GM18519 (cell line): ENCODE data around the gene FHIP2A.
A peak's percentile ranks its signal among the peaks of the same experiment; 100 is the strongest.
"Not testable (repeated sequence)": the region's sequence is repeated elsewhere in the genome, so short reads cannot be mapped to it uniquely, and the experiment has no call there.

Experiments
- ATAC-seq: cut with Tn5 transposase; IDR thresholded peaks from one replicate; pipeline ENCODE4 v1.9.1; 2021; ENCODE audit warnings: mild to moderate bottlenecking, moderate library complexity; ENCODE audit not compliant: unreplicated experiment, low FRiP score

FHIP2A gene

GRCh38 chr10:114811862-114812261 lies 9.7 kb upstream of the FHIP2A start:
- ATAC-seq, result no peak

GRCh38 chr10:114815791-114816190 lies 5.8 kb upstream of the FHIP2A start:
- ATAC-seq, result no peak

GRCh38 chr10:114816308-114816707 lies 5.3 kb upstream of the FHIP2A start:
- ATAC-seq, result no peak

GRCh38 chr10:114819322-114819721 lies 2.3 kb upstream of the FHIP2A start:
- ATAC-seq, result no peak

- ATAC-seq, result peak; percentile 24
These were observed 399 bp downstream of the FHIP2A start for GRCh38 chr10:114821915-114822443.

- ATAC-seq, result peak; percentile 1
These were observed 980 bp downstream of the FHIP2A start for GRCh38 chr10:114822444-114823076.

GRCh38 chr10:114823077-114823463 lies 1.5 kb downstream of the FHIP2A start:
- ATAC-seq, result no peak

GRCh38 chr10:114824391-114824790 lies 2.8 kb downstream of the FHIP2A start:
- ATAC-seq, result no peak

GRCh38 chr10:114825513-114826253 lies 4.1 kb downstream of the FHIP2A start:
- ATAC-seq, result peak; percentile 59

GRCh38 chr10:114829160-114829909 lies 7.8 kb downstream of the FHIP2A start:
- no peak for ATAC-seq

- no peak for ATAC-seq
These were observed 9.7 kb downstream of the FHIP2A start for GRCh38 chr10:114831186-114831867.

- no peak for ATAC-seq
These were observed 16.1 kb downstream of the FHIP2A start for GRCh38 chr10:114837690-114838089.

- ATAC-seq, result no peak
These were observed 18.3 kb downstream of the FHIP2A start for GRCh38 chr10:114839901-114840300.

- ATAC-seq, result no peak
These were observed 24.6 kb downstream of the FHIP2A start for GRCh38 chr10:114845978-114846693.

GRCh38 chr10:114847517-114847916 lies 25.9 kb downstream of the FHIP2A start:
- ATAC-seq, result not testable (repeated sequence)

- no peak for ATAC-seq
These were observed 28.1 kb downstream of the FHIP2A start for GRCh38 chr10:114849674-114850073.

GRCh38 chr10:114850126-114850525 lies 28.5 kb downstream of the FHIP2A start:
- ATAC-seq, result no peak

- ATAC-seq, result no peak
These were observed 29.8 kb downstream of the FHIP2A start for GRCh38 chr10:114851336-114851735.

- ATAC-seq, result no peak
These were observed 30.6 kb downstream of the FHIP2A start for GRCh38 chr10:114852197-114852596.

- no peak for ATAC-seq
These were observed 33.3 kb downstream of the FHIP2A start for GRCh38 chr10:114854906-114855305.
